ENCODE results near the gene ZSCAN1. TPM values are rescaled to one million over a fixed set of nuclear protein-coding genes. Genes with fewer than 3 reads are reported as not detected.
A peak's percentile ranks its signal among the peaks of the same experiment; 100 is the strongest.

Gene ZSCAN1
- total and polyA plus RNA-seq, 10 of the 15 experiments (the other 5 are each of a cell fraction or from before 2014, with no cell fraction given), result not detected

DNA sequence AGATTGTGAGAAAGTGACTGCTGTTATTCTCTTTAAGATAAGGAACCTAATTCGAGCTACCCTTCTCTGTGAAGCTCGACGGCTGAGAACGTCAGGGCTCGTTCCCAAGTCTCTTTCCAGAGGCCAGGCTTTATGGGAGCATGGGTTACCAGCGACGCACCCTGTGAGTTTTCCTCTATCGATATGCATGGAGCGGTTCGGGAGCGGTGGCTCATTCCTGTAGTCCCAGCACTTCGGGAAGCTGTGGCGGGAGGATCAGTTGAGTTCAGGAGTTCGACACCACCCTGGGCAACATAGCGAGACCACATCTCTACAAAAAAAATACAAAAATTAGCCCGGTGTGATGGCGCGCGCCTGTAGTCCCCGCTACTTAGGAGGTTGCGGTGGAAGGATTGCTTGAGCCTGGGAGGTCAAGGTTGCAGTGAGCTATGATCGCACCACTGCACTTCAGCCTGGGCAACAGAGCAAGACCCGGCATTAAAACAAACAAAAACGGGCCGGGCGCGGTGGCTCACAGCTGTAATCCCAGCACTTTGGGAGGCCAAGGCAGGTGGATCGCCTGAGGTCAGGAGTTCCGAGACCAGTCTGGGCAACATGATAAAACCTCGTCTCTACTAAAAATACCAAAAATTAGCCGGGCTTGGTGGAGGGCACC is 30.5 kb upstream of the ZSCAN1 start:
- ChIA-PET RAD21 (ENCODE audit: unreplicated experiment) (no interaction called here), SMC1A (ENCODE audit: uncharacterized antibody, unreplicated experiment) (interaction anchor here (1.7 kb wide), 1 partner anchor 276 kb away, joined by 5 read pairs; the partner anchor contains the start of gene ZNF671), CTCF (interaction anchor here (0.7 to 0.9 kb wide), 2 partner anchors 116 to 344 kb away, joined by 3 read pairs; no protein-coding TSS in a partner anchor), POLR2A (interaction anchor here (0.7 to 1.5 kb wide), 4 partner anchors 8 to 516 kb away, joined by 3 to 4 read pairs (median 3); partner anchors contain the start of gene ZBTB45)
- Histone ChIP-seq H3K27me3 (replicated peaks in 1 of 2; ENCODE audit: control insufficient read depth in 2 of 2, insufficient read depth in 2 of 2, low read length in 1 of 2) (no peaks in the 10 kb centered on the region), H3K9ac (ENCODE audit: control insufficient read depth, insufficient read depth, low read length) (peak overlapping the region; percentile 77; the same call in 1 of the 2 replicates), H4K20me1 (ENCODE audit: control insufficient read depth, insufficient read depth) (no peaks in the 10 kb centered on the region), H3K9me3 (replicated peaks; ENCODE audit: control insufficient read depth, insufficient read depth, low read length) (peaks cover 44% of the 10 kb centered on the region), H3K27ac (ENCODE audit: control insufficient read depth, insufficient read depth) (peak overlapping the region; percentile 60; the same call in 1 of the 2 replicates), H3K79me2 (ENCODE audit: control insufficient read depth, insufficient read depth, low read length) (peaks cover 5% of the 10 kb centered on the region; the same call in 1 of the 2 replicates), H3K4me1 (ENCODE audit: control insufficient read depth, insufficient read depth, low read length) (peaks cover 4% of the 10 kb centered on the region; the same call in 1 of the 2 replicates), H3K4me2 (ENCODE audit: control insufficient read depth, insufficient read depth) (peak overlapping the region; percentile 46), H3K4me3 (peak overlapping the region; percentile 71), H2AFZ (ENCODE audit: control insufficient read depth, low read depth, low read length) (peak overlapping the region; percentile 88), H3K36me3 (ENCODE audit: control insufficient read depth in 2 of 2, insufficient read depth in 2 of 2, low read length in 1 of 2) (peaks cover 7 to 12% of the 10 kb centered on the region in 2 experiments)
- WGBS (ENCODE audit: insufficient coverage, insufficient replicate concordance, low lambda C conversion rate, missing lambda C conversion rate), result 76% methylated on average over 31 of the region's 31 CpGs
- FAIRE-seq (no peak), DNase-seq (ENCODE audit: low read depth, low spot score) (no peak), ATAC-seq (no peak)
- BruUV-seq (replicated peaks), result TSS peak; percentile 60
- in situ Hi-C loops (cut with MboI), result no loop called here
- intact Hi-C loops (cut with micrococcal nuclease; ENCODE audit: unreplicated experiment), result no loop called here
- TF ChIP-seq, protein P1, sequence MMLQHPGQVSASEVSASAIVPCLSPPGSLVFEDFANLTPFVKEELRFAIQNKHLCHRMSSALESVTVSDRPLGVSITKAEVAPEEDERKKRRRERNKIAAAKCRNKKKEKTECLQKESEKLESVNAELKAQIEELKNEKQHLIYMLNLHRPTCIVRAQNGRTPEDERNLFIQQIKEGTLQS (IDR thresholded peaks at IDR 0.05; ENCODE audit: borderline replicate concordance, extremely low read depth, low read depth, low read length), result no peak
- no peak for TF ChIP-seq PAX5 (IDR thresholded peaks at IDR 0.05; ENCODE audit: borderline replicate concordance, low read depth, low read length)
- TF ChIP-seq POU2F2 (IDR thresholded peaks at IDR 0.05; ENCODE audit: borderline replicate concordance, low read depth, low read length), result no peak
- TF ChIP-seq, protein P2, sequence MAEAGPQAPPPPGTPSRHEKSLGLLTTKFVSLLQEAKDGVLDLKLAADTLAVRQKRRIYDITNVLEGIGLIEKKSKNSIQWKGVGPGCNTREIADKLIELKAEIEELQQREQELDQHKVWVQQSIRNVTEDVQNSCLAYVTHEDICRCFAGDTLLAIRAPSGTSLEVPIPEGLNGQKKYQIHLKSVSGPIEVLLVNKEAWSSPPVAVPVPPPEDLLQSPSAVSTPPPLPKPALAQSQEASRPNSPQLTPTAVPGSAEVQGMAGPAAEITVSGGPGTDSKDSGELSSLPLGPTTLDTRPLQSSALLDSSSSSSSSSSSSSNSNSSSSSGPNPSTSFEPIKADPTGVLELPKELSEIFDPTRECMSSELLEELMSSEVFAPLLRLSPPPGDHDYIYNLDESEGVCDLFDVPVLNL (IDR thresholded peaks at IDR 0.05; ENCODE audit: low read depth, low read length), result no peak
- no peak for TF ChIP-seq CBX3 (IDR thresholded peaks at IDR 0.05; ENCODE audit: borderline replicate concordance, low read depth)
- TF ChIP-seq, protein P3, sequence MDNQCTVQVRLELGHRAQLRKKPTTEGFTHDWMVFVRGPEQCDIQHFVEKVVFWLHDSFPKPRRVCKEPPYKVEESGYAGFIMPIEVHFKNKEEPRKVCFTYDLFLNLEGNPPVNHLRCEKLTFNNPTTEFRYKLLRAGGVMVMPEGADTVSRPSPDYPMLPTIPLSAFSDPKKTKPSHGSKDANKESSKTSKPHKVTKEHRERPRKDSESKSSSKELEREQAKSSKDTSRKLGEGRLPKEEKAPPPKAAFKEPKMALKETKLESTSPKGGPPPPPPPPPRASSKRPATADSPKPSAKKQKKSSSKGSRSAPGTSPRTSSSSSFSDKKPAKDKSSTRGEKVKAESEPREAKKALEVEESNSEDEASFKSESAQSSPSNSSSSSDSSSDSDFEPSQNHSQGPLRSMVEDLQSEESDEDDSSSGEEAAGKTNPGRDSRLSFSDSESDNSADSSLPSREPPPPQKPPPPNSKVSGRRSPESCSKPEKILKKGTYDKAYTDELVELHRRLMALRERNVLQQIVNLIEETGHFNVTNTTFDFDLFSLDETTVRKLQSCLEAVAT (IDR thresholded peaks at IDR 0.05), result peak; percentile 98
- TF ChIP-seq IKZF2 (IDR thresholded peaks at IDR 0.05), result no peak
- 0 out of 2 replicates have a peak, but pooled peaks have one; percentile 3 for TF ChIP-seq NBN (IDR thresholded peaks at IDR 0.05)
- TF ChIP-seq EZH2 (IDR thresholded peaks at IDR 0.05; ENCODE audit: borderline replicate concordance, control insufficient read depth, low read depth, low read length), result no peak
- TF ChIP-seq ZNF217 (IDR thresholded peaks at IDR 0.05), result peak; percentile 10; the same call in 1 of the 2 replicates
- TF ChIP-seq NFIC (IDR thresholded peaks at IDR 0.05; ENCODE audit: low read depth, low read length), result no peak
- no peak for TF ChIP-seq WRNIP1 (IDR thresholded peaks at IDR 0.05; ENCODE audit: borderline replicate concordance, low read depth, low read length)
- TF ChIP-seq, protein P4, sequence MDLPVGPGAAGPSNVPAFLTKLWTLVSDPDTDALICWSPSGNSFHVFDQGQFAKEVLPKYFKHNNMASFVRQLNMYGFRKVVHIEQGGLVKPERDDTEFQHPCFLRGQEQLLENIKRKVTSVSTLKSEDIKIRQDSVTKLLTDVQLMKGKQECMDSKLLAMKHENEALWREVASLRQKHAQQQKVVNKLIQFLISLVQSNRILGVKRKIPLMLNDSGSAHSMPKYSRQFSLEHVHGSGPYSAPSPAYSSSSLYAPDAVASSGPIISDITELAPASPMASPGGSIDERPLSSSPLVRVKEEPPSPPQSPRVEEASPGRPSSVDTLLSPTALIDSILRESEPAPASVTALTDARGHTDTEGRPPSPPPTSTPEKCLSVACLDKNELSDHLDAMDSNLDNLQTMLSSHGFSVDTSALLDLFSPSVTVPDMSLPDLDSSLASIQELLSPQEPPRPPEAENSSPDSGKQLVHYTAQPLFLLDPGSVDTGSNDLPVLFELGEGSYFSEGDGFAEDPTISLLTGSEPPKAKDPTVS (IDR thresholded peaks at IDR 0.05; ENCODE audit: low read depth, low read length), result no peak
- TF ChIP-seq NRF1 (conservative IDR thresholded peaks at IDR 0.05; ENCODE audit: low read depth, low read length), result no peak
- no peak for TF ChIP-seq RAD51 (IDR thresholded peaks at IDR 0.05)
- TF ChIP-seq LARP7 (IDR thresholded peaks at IDR 0.05), result no peak
- TF ChIP-seq BMI1 (IDR thresholded peaks at IDR 0.05; ENCODE audit: borderline replicate concordance), result no peak

Measured in GM12878 (cell line).